Psoas muscle (tissue), 8 donors: Measurements from ENCODE around the gene ABTB1. TPM values are rescaled to one million over a fixed set of nuclear protein-coding genes. Genes with fewer than 3 reads are reported as not detected.

Experiments
- ATAC-seq, 4 donors: fragments of 200-7000 bp; cut with Tn5 transposase; one replicate each; pipeline ENCODE4 v1.9.1; 2020; ENCODE audit warnings: moderate library complexity in 3 of 4, mild to moderate bottlenecking in 2 of 4
- DNase-seq, 2 donors: peaks; one replicate each; pipeline ENCODE4 v3.0.0-alpha.2; 2020
- H3K27ac ChIP-seq: fragments of 200-600 bp; one replicate; pipeline ENCODE4 v1.8.0; 2022
- H3K27me3 ChIP-seq, 3 donors: fragments of 200-600 bp in 1 of 3; one replicate each; pipeline versions ENCODE4 v1.6.1 to v1.8.0; 2013 to 2022; ENCODE audit warnings: low read length in 2 of 3, mild to moderate bottlenecking in 2 of 3, moderate library complexity in 1 of 3; ENCODE audit not compliant: insufficient read depth in 3 of 3
- H3K36me3 ChIP-seq, 2 donors: fragments of 200-600 bp in 1 of 2; one replicate each; pipeline versions ENCODE4 v1.6.1 to v1.8.0; 2013 to 2022; ENCODE audit warnings: low read depth in 1 of 2, mild to moderate bottlenecking in 1 of 2, moderate library complexity in 1 of 2; ENCODE audit not compliant: insufficient read depth in 1 of 2
- H3K4me1 ChIP-seq: fragments of 200-600 bp; one replicate; pipeline ENCODE4 v1.8.0; 2022
- H3K4me3 ChIP-seq: fragments of 200-600 bp; one replicate; pipeline ENCODE4 v1.8.0; 2022; ENCODE audit warnings: mild to moderate bottlenecking
- H3K9me3 ChIP-seq: fragments of 200-600 bp; one replicate; pipeline ENCODE4 v1.8.0; 2022
- WGBS, 3 donors: extraction: QIAGEN DNeasy Blood & Tissue Kit; methylation state at CpG; one replicate each; pipeline versions ENCODE4 v1.1.6 to v1.1.7; 2013; 5-methylcytosine and 5-hydroxymethylcytosine counted together
- intact Hi-C, 2 donors: fragments of 100-400 bp; cut with DNase I; formaldehyde crosslinking; loops; one replicate each; pipeline versions ENCODE4 v1.11.0 to v1.14.2; 2022
- polyA plus RNA-seq, 3 donors: library from polyadenylated mRNA; stranded (reverse); fragments of 200-250 nt; gene quantifications; one replicate each; pipeline ENCODE4 v1.2.3, GENCODE V29; 2013
- total RNA-seq, 4 donors: library from RNA; stranded (reverse); fragmentation: NEBNext Ultra II Directional in 2 of 4; extraction: Animal tissue kit (Norgen Biotek cat#: 25700) in 2 of 4; gene quantifications; one replicate each; pipeline versions ENCODE4 v1.2.1 to v1.2.4, GENCODE V29; 2021 to 2023
- TF ChIP-seq, protein P1 (sequence below): fragments of 200-600 bp; IDR thresholded peaks from one replicate; pipeline ENCODE4 v1.8.0; 2022; ENCODE audit warnings: antibody characterized with exemption
- donor health status: healthy with polysubstance abuse.
- donor health status: DM: no; HTN: no; CAD: no; lungs with moderate emphysema.
- donor health status: Bipolar disorder and iron deficiency.
- donor health status: healthy.
- donor health status: DM: yes; HTN: yes; CAD: no.
- donor health status: DM: no; HTN: no; CAD: no.
- donor health status: DM: no; HTN: no; CAD: no.
- donor health status: DM: yes; HTN: yes; CAD: no.

The ABTB1 gene
- total and polyA plus RNA-seq, 7 donors = 22.8 to 34.5 (median 30.1) TPM

DNA sequence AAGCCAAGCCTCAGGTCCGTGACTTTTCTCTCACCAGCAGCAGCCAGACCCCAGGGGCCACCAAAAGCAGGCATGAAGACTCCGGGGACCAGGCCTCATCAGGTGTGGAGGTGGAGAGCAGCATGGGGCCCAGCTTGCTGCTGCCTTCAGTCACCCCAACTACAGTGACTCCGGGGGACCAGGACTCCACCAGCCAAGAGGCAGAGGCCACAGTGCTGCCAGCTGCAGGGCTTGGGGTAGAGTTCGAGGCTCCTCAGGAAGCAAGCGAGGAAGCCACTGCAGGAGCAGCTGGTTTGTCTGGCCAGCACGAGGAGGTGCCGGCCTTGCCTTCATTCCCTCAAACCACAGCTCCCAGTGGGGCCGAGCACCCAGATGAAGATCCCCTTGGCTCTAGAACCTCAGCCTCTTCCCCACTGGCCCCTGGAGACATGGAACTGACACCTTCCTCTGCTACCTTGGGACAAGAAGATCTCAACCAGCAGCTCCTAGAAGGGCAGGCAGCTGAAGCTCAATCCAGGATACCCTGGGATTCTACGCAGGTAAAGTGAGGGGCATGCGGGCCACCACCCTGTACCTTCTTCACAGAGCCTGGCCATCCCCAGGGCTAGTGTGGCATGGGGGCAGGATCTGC, 12.0 kb upstream of the ABTB1 start:
- intact Hi-C loops = no loop called here
- no peak overlapping the region for H3K4me3 ChIP-seq
- DNase-seq (no peak), ATAC-seq (no peak)
- no peaks in the 10 kb centered on the region for H3K4me1 ChIP-seq
- TF ChIP-seq, protein P1, sequence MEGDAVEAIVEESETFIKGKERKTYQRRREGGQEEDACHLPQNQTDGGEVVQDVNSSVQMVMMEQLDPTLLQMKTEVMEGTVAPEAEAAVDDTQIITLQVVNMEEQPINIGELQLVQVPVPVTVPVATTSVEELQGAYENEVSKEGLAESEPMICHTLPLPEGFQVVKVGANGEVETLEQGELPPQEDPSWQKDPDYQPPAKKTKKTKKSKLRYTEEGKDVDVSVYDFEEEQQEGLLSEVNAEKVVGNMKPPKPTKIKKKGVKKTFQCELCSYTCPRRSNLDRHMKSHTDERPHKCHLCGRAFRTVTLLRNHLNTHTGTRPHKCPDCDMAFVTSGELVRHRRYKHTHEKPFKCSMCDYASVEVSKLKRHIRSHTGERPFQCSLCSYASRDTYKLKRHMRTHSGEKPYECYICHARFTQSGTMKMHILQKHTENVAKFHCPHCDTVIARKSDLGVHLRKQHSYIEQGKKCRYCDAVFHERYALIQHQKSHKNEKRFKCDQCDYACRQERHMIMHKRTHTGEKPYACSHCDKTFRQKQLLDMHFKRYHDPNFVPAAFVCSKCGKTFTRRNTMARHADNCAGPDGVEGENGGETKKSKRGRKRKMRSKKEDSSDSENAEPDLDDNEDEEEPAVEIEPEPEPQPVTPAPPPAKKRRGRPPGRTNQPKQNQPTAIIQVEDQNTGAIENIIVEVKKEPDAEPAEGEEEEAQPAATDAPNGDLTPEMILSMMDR = no peak
- no peaks in the 10 kb centered on the region for H3K36me3 ChIP-seq
- H3K9me3 ChIP-seq = no peaks in the 10 kb centered on the region
- H3K27me3 ChIP-seq = no peaks in the 10 kb centered on the region
- WGBS, 3 donors = 93 to 96% (median 95%) methylated on average over 9 to 10 of the region's 10 CpGs
- H3K27ac ChIP-seq = no peak overlapping the region

DNA sequence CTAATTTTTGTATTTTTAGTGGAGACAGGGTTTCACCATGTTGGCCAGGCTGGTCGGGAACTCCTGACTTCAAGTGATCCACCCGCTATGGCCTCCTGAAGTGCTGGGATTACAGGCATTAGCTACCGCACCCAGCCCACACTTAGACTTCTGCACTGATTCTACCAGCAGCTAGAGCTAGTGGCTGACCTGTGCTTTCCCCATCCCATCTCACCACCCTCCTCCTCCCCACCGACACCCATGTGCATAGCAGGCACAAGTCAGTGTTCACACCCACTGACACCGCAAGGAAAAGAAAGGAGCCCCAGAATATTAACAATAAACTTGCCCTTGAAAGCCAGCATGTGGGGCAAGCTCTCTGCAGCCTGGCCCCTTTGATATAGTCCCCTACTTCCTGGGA, 11.2 kb upstream of the ABTB1 start:
- no peaks in the 10 kb centered on the region for H3K36me3 ChIP-seq
- DNase-seq (no peak), ATAC-seq (no peak)
- no peak overlapping the region for H3K27ac ChIP-seq
- TF ChIP-seq, protein P1 = no peak
- H3K27me3 ChIP-seq = no peaks in the 10 kb centered on the region
- no peaks in the 10 kb centered on the region for H3K4me1 ChIP-seq
- WGBS, 3 donors = 95 to 97% (median 96%) methylated on average over 5 of the region's 5 CpGs
- no peaks in the 10 kb centered on the region for H3K9me3 ChIP-seq
- H3K4me3 ChIP-seq = no peak overlapping the region
- intact Hi-C loops = no loop called here

DNA sequence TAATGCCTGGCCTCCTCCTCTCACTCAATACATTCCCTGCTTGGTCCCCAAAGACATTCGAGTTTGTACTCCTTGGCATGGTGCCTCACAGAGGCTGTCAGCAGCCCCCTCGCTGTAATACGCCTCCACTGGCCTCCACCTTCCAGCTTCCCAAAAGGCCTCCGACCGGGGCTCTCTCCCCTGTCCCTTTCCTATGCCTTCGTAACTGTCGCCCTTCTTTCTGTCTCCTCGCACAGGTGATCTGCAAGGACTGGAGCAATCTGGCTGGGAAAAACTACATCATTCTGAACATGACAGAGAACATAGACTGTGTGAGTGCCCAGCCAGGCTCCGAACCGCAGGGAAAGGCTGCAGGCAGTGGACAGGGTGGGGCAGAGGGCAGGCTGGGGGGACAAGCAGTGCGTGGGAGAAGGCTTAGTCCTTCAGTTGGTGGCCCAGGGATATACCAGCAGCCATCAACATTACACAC, 10.7 kb upstream of the ABTB1 start:
- H3K9me3 ChIP-seq = no peaks in the 10 kb centered on the region
- no peak for ATAC-seq
- no peaks in the 10 kb centered on the region for H3K27me3 ChIP-seq
- H3K4me1 ChIP-seq = no peaks in the 10 kb centered on the region
- DNase-seq = no peak
- H3K4me3 ChIP-seq = no peak overlapping the region
- H3K36me3 ChIP-seq = no peaks in the 10 kb centered on the region
- TF ChIP-seq, protein P1 = no peak
- WGBS, 3 donors = 77 to 81% (median 80%) methylated on average over 11 of the region's 11 CpGs
- H3K27ac ChIP-seq = no peak overlapping the region
- intact Hi-C loops = no loop called here

DNA sequence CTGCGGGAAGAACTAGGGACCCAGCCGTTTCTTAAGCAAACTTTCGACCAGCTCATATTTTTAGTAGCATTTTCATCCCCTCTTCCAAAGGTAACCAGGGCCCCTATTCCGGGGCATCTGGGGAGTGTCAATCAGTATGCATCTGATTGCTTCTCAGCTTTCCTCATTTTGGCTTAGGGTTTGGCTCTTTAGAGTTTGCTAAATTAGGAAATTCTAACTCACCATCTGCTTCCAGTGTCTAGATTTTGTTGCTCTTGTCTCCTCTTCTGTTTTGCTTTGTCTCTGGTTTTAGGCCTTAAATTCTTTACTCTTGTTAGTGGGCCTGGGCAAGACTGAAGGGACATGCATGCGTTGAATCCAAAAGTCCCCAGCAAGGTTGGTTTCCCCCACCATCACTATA, 9.6 kb upstream of the ABTB1 start:
- TF ChIP-seq, protein P1 = no peak
- ATAC-seq = no peak
- WGBS, 3 donors = 79 to 85% (median 80%) methylated on average over 5 of the region's 5 CpGs

DNA sequence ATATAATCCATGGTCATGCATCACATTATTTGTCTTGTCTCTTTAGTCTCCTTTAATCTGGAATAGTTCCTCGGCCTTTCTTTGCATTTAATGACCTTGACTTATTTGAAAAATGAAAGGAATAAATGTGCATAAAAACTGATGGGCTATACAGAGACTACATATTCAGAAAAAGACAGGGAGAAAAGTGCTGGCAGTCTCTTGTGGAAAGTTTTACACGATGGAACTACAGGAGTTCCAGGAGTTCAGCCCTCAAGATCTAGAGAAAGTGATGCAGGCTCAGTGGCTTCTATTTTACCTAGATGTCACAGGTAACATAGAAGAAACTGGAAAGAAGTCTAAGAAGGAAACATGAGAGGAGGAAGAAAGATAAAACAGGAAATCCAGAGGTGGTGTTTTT, 7.6 kb upstream of the ABTB1 start:
- DNase-seq (no peak), ATAC-seq (no peak)
- no peaks in the 10 kb centered on the region for H3K27me3 ChIP-seq
- H3K4me1 ChIP-seq = no peaks in the 10 kb centered on the region
- H3K4me3 ChIP-seq = no peak overlapping the region
- no peaks in the 10 kb centered on the region for H3K36me3 ChIP-seq
- TF ChIP-seq, protein P1 = no peak
- WGBS, 3 donors = 69 to 83% (median 70%) methylated on average over 2 of the region's 2 CpGs
- no peak overlapping the region for H3K27ac ChIP-seq
- no peaks in the 10 kb centered on the region for H3K9me3 ChIP-seq
- intact Hi-C loops = no loop called here

More for the DNA sequence above, 9.6 kb upstream of the ABTB1 start:
- intact Hi-C loops = no loop called here
- no peak overlapping the region for H3K27ac ChIP-seq
- no peaks in the 10 kb centered on the region for H3K4me1 ChIP-seq
- H3K27me3 ChIP-seq = no peaks in the 10 kb centered on the region
- H3K4me3 ChIP-seq = no peak overlapping the region
- no peaks in the 10 kb centered on the region for H3K9me3 ChIP-seq
- DNase-seq = no peak
- H3K36me3 ChIP-seq = no peaks in the 10 kb centered on the region
